Femur (tissue), 1 donor: ENCODE measurements around the gene EDIL3.
"Not testable (repeated sequence)": the region's sequence is repeated elsewhere in the genome, so short reads cannot be mapped to it uniquely, and the experiment has no call there.

Experiments used
- DNase-seq: peaks from one replicate; pipeline ENCODE4 v3.0.0-alpha.2; 2017

The EDIL3 gene

GRCh38 chr5:84253946-84254345 is 130.7 kb downstream of the EDIL3 start:
- DNase-seq = no peak

GRCh38 chr5:84251503-84251902 is 133.2 kb downstream of the EDIL3 start:
- no peak for DNase-seq

- peak; percentile 35 for DNase-seq
Observed at GRCh38 chr5:84249918-84250630, 134.6 kb downstream of the EDIL3 start.

- no peak for DNase-seq
Observed at GRCh38 chr5:84248013-84248412, 136.7 kb downstream of the EDIL3 start.

- no peak for DNase-seq
Observed at GRCh38 chr5:84242286-84242685, 142.4 kb downstream of the EDIL3 start.

- no peak for DNase-seq
Observed at GRCh38 chr5:84239494-84239893, 145.2 kb downstream of the EDIL3 start.

- DNase-seq = no peak
Observed at GRCh38 chr5:84237126-84237525, 147.6 kb downstream of the EDIL3 start.

- DNase-seq = peak; percentile 25
Observed at GRCh38 chr5:84231433-84231832, 153.2 kb downstream of the EDIL3 start.

- no peak for DNase-seq
Observed at GRCh38 chr5:84229045-84229444, 155.6 kb downstream of the EDIL3 start.

GRCh38 chr5:84228266-84228665 is 156.4 kb downstream of the EDIL3 start:
- no peak for DNase-seq

- no peak for DNase-seq
Observed at GRCh38 chr5:84227236-84227635, 157.4 kb downstream of the EDIL3 start.

GRCh38 chr5:84218546-84218945 is 166.1 kb downstream of the EDIL3 start:
- no peak for DNase-seq

GRCh38 chr5:84215521-84215920 is 169.2 kb downstream of the EDIL3 start:
- DNase-seq = no peak

- DNase-seq = no peak
Observed at GRCh38 chr5:84213861-84214260, 170.8 kb downstream of the EDIL3 start.

- DNase-seq = no peak
Observed at GRCh38 chr5:84213212-84213611, 171.5 kb downstream of the EDIL3 start.

GRCh38 chr5:84204772-84205171 is 179.9 kb downstream of the EDIL3 start:
- DNase-seq = no peak

- no peak for DNase-seq
Observed at GRCh38 chr5:84202136-84202535, 182.5 kb downstream of the EDIL3 start.

- DNase-seq = no peak
Observed at GRCh38 chr5:84197538-84197937, 187.1 kb downstream of the EDIL3 start.

- DNase-seq = no peak
Observed at GRCh38 chr5:84191281-84191680, 193.4 kb downstream of the EDIL3 start.

GRCh38 chr5:84184857-84185256 is 199.8 kb downstream of the EDIL3 start:
- DNase-seq = no peak

- DNase-seq = peak; percentile 56
Observed at GRCh38 chr5:84181093-84181492, 203.6 kb downstream of the EDIL3 start.

- DNase-seq = no peak
Observed at GRCh38 chr5:84168841-84169240, 215.8 kb downstream of the EDIL3 start.

- DNase-seq = no peak
Observed at GRCh38 chr5:84163671-84164070, 221.0 kb downstream of the EDIL3 start.

GRCh38 chr5:84162695-84163094 is 222.0 kb downstream of the EDIL3 start:
- DNase-seq = no peak

- not testable (repeated sequence) for DNase-seq
Observed at GRCh38 chr5:84160650-84161049, 224.0 kb downstream of the EDIL3 start.
